Cardiac muscle cell (in vitro differentiated cells and primary cell): ENCODE results near the gene APCDD1L. TPM values are rescaled to one million over a fixed set of nuclear protein-coding genes. Genes with fewer than 3 reads are reported as not detected.

ENCODE experiments used
- polyA plus RNA-seq: library from polyadenylated mRNA; unstranded; fragments of >200 nt; fragmentation: Nextera tagmentation; extraction: Ambion mirVana; gene quantifications from 2 replicates; pipeline ENCODE4 v1.2.1, GENCODE V29; 2016
- total RNA-seq: library from RNA; depleted of rRNA; stranded (reverse); fragments of >200 nt; gene quantifications from 2 replicates; pipeline ENCODE4 v1.2.3, GENCODE V29; 2016

The APCDD1L gene
- total and polyA plus RNA-seq, 2 experiments from 2014 or later = 0.21 to 1.1 TPM

Other genes with a start within 250 kb of the APCDD1L start
- 6.0 and 7.7 TPM in 2 replicates for gene RAB22A, start 205.7 kb downstream of the APCDD1L start, total RNA-seq
- gene RAB22A, start 205.7 kb downstream of the APCDD1L start, polyA plus RNA-seq = 5.4 and 7.4 TPM in 2 replicates
- gene VAPB, start 126.2 kb downstream of the APCDD1L start, total RNA-seq = 9.7 and 10.5 TPM in 2 replicates
- gene VAPB, start 126.2 kb downstream of the APCDD1L start, polyA plus RNA-seq = 54.1 and 55.1 TPM in 2 replicates
- 29.9 and 58.1 TPM in 2 replicates for gene STX16, start 135.9 kb upstream of the APCDD1L start, total RNA-seq
- 55.5 and 87.7 TPM in 2 replicates for gene STX16, start 135.9 kb upstream of the APCDD1L start, polyA plus RNA-seq
- 26.7 and 59.0 TPM in 2 replicates for gene NPEPL1, start 177.4 kb upstream of the APCDD1L start, total RNA-seq
- gene NPEPL1, start 177.4 kb upstream of the APCDD1L start, polyA plus RNA-seq = 58.4 and 81.2 TPM in 2 replicates